ENCODE data around the gene CDK10.

Gene CDK10

DNA sequence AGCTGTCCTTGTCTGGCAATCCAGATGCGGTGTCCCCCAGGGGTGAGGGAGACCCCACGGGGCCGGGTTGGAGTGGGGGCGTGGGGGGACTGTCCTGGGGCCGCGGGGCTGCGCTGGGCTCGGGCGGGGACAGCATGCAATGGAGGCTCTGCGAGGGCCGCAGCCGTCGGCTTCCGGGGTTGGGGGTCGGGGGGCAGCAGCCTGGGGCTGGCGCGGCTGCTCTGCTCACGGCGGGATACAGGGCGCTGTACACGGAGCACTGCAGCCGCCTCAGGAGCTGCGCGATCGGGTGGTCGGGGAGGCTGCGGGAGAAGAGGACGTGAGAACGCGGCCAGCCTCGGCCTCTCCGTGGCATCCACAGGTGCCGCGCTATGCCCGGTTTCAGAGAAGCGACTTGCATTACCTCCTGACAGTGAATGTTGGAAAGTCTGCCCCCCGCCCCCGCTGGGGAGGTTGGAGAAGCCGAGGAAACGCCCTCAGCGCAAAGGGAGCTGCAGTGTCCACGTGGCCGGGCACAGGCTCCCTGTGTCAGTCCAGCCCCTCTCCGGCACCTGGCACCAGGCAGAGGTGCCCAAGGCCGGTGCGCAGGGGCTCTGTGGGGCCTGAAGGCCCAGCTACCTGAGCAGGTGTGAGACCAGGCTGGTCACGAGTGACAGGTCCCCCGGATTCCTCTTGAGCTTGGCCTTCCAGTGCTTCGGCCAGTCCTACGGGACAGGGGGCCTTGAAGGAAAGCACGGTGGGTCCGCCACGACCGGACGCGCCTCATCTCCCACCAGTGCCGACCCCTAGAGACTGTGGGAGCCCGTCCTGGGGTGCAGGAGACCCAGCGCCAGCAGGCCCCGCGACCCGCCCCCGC lies 24.4 kb downstream of the CDK10 start:
- no peak for FAIRE-seq
- TF ChIP-seq, protein P1, sequence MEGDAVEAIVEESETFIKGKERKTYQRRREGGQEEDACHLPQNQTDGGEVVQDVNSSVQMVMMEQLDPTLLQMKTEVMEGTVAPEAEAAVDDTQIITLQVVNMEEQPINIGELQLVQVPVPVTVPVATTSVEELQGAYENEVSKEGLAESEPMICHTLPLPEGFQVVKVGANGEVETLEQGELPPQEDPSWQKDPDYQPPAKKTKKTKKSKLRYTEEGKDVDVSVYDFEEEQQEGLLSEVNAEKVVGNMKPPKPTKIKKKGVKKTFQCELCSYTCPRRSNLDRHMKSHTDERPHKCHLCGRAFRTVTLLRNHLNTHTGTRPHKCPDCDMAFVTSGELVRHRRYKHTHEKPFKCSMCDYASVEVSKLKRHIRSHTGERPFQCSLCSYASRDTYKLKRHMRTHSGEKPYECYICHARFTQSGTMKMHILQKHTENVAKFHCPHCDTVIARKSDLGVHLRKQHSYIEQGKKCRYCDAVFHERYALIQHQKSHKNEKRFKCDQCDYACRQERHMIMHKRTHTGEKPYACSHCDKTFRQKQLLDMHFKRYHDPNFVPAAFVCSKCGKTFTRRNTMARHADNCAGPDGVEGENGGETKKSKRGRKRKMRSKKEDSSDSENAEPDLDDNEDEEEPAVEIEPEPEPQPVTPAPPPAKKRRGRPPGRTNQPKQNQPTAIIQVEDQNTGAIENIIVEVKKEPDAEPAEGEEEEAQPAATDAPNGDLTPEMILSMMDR (IDR thresholded peaks at IDR 0.05; ENCODE audit: insufficient read depth, missing control alignments): no peak
- no peak for DNase-seq (ENCODE audit: insufficient read length, low spot score)

DNA sequence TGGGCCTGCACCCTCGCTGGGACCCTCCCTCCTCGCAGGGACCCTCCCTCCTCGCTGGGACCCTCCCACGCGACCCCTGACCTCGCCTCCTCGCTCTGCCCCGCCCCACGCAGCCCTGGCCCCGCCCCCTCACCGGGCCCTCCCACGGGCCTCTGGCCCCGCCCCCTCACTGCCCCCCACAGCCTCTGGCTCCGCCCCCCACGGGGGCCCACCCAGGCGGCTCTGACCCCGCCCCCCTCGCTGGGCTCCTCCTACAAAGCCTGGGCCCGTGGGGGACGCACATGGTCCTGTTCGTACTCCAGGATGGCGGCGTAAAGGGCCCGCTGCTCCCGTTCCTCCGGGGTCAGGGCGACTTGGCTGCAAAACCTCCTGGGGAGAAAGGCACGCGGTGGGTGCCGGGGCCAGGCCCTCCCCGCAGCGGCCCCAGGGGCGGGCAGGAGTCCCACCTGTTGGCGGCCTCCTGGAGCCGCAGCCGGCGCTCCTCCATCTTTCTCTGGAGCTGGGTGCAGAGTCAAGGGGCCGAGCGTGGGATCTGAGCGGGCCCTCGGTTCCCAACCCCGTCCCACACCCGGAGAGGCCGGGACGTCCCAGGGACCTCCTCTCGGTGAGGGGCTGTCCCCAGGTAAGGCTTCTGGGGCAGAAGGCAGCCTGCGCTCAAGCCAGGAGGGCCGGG lies 25.2 kb downstream of the CDK10 start:
- TF ChIP-seq, protein P1 (IDR thresholded peaks at IDR 0.05; ENCODE audit: insufficient read depth, missing control alignments): no peak
- no peak for FAIRE-seq
- peak; percentile 88 for DNase-seq (ENCODE audit: insufficient read length, low spot score)

DNA sequence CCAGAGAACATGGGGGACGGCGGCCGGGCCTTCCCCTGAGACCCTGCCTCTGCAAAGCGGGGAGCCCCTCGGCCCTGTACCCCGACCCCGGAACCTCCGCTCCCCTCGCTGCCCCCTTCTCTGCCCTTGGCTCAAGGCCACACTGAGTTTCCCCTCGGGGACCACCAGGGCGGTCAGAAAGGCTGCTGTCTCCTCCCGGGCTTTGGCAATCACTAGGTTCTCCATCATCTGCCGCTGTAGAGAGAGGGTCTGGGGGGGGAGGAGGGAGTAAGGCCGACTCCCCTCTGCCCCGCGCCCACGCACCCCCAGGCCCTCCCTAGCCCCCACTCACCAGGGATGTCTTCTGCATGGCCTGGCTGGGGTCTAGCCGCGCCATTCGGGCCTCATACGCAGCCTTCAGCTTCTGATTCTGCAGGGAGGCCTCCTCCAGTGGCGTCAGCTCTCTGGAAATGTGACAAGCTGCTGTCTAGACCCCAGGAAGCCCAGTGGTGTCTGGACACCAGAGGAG lies 25.8 kb downstream of the CDK10 start:
- FAIRE-seq (no peak), DNase-seq (ENCODE audit: insufficient read length, low spot score) (no peak)
- TF ChIP-seq, protein P1 (IDR thresholded peaks at IDR 0.05; ENCODE audit: insufficient read depth, missing control alignments): no peak

DNA sequence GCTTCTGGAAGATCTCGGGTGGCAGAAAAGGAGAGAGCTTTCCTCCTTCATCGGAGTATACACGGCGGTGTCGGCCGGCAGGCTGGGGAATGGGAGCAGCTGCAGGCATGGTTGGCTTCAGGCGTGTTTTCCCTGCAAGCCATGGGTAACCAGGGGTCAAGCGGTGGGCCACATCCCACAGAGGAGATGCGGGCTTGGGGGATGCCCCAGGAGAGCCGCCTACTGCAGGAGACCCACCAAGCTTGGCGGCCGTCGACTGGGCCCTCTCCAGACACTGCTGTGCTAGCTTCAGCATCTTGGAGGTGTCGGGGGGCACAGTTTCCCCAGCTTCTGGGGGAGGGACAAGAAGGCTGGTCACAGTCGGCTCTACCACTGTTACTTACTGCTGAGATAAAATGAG lies 30.0 kb downstream of the CDK10 start:
- FAIRE-seq (no peak), DNase-seq (ENCODE audit: insufficient read length, low spot score) (no peak)
- TF ChIP-seq, protein P1 (IDR thresholded peaks at IDR 0.05; ENCODE audit: insufficient read depth, missing control alignments): no peak

DNA sequence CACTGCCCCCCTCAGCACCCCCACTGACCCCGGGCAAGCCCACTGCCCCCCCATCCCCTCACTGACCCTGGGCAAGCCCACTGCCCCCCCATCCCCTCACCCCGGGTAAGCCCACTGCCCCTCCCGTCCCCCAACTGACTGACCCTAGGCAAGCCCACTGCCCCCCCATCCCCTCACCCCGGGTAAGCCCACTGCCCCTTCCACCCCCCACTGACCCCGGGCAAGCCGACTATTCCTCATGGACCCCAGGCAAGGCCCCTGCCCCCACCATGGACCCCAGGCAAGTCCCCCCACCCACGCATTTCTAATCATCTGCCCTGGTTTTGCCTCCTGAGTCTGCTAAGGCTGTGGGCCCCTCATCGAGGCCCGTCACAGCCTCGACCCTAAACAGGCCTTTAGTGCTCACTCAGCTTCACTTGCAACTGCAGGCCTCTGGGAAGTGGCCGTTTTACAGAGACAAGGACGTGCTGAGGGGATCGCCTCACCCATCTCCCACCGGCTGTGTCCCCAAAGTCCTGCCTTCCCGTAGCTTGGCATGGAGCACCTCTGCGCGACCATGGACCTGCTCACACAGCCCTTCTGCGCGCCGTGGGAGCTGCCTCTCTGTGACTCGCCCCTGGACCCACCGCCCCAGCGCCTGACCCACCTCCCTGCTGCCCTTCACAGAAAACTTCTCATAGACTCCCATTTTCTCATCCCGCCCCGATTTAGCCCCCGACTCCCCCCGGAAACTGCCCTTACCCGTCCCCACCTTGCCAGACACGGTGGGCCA lies 30.6 kb downstream of the CDK10 start:
- TF ChIP-seq, protein P1 (IDR thresholded peaks at IDR 0.05; ENCODE audit: insufficient read depth, missing control alignments): no peak
- no peak for FAIRE-seq
- no peak for DNase-seq (ENCODE audit: insufficient read length, low spot score)

DNA sequence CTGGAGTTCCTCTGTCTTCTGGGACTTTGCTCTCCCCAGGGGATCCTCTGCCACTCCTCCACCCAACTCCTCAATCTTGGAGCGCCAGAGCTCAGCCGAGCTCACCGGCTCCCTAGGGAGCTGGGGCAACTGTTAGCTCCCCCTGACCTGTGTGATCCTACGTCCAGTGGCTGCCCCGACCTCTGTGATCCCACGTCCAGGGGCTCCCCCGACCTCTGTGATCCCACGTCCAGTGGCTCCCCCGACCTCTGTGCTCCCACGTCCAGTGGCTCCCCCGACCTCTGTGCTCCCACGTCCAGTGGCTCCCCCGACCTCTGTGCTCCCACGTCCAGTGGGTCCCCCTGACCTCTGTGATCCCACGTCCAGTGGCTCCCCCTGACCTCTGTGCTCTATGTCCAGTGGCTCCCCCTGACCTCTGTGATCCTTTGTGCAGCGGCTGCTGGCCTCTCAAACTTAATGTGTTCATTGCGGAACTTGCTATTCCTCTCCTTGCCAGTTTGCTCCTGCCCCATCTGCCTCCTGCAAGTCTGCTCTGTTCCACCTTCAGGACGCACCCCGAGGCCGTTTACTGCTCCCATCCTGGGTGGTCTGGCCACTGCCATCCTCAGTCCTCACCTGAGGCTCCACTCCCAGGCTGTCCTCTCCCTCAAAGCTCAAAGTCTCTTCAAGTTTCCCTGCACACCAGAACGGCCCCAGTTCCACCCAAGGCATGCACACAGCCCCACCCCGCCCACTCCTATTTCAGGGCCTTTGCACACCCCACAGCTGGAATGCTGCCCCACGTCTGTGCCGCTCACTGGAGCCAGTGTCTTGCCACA lies 31.4 kb downstream of the CDK10 start:
- TF ChIP-seq, protein P1 (IDR thresholded peaks at IDR 0.05; ENCODE audit: insufficient read depth, missing control alignments): no peak
- FAIRE-seq (no peak), DNase-seq (ENCODE audit: insufficient read length, low spot score) (no peak)

Measured in D721Med (cell line).